ENCODE data around the gene MEF2B. TPM values are rescaled to one million over a fixed set of nuclear protein-coding genes. Genes with fewer than 3 reads are reported as not detected.
A peak's percentile ranks its signal among the peaks of the same experiment; 100 is the strongest.

Gene MEF2B
- total RNA-seq, 1 experiment from 2014 or later: 1.3 TPM

GRCh38 chr19:19140476-19140875, 29.6 kb downstream of the MEF2B start:
- Histone ChIP-seq H3K56ac (ENCODE audit: insufficient read length, low read depth, low read length) (no peak overlapping the region), H3K18ac (ENCODE audit: insufficient read length, low read depth, low read length) (no peak overlapping the region), H4K20me1 (ENCODE audit: control insufficient read depth, insufficient read depth, insufficient read length) (no peaks in the 10 kb centered on the region), H3K9me3 (ENCODE audit: control insufficient read depth, low read depth, low read length) (no peaks in the 10 kb centered on the region), H2BK15ac (ENCODE audit: low read depth, low read length) (no peak overlapping the region), H3K9ac (ENCODE audit: extremely low read depth, insufficient read length, low read length) (no peak overlapping the region), H3K4me2 (ENCODE audit: insufficient read depth, insufficient read length, low read length) (no peak overlapping the region), H2BK12ac (ENCODE audit: insufficient read length, low read depth, low read length) (no peak overlapping the region), H3K27me3 (ENCODE audit: insufficient read depth, low read length) (no peaks in the 10 kb centered on the region; the same call in 1 of the 2 replicates), H4K8ac (replicated peaks; ENCODE audit: insufficient read length, low read depth, low read length) (no peak overlapping the region), H4K91ac (ENCODE audit: insufficient read length, low read depth, low read length) (no peak overlapping the region), H3K27ac (ENCODE audit: insufficient read length, low read depth, low read length) (no peak overlapping the region), H3K4me1 (ENCODE audit: insufficient read depth, low read length) (no peaks in the 10 kb centered on the region), H4K5ac (ENCODE audit: insufficient read length, low read depth, low read length) (no peak overlapping the region), H3K14ac (ENCODE audit: insufficient read depth, low read length) (no peak overlapping the region), H2AK5ac (ENCODE audit: insufficient read length, low read length) (no peak overlapping the region), H2BK5ac (ENCODE audit: insufficient read length, low read length) (no peak overlapping the region), H3K79me2 (ENCODE audit: insufficient read depth, low read length) (no peaks in the 10 kb centered on the region), H3K23ac (ENCODE audit: insufficient read length, low read depth, low read length) (no peak overlapping the region), H2BK20ac (ENCODE audit: low read depth, low read length, poor library complexity, severe bottlenecking) (no peak overlapping the region), H3K79me1 (ENCODE audit: insufficient read depth, low read depth, low read length, poor library complexity, severe bottlenecking) (no peaks in the 10 kb centered on the region), H3K4ac (ENCODE audit: low read depth, low read length) (no peak overlapping the region), H2BK120ac (ENCODE audit: low read depth, low read length, poor library complexity, severe bottlenecking) (no peak overlapping the region), H3K23me2 (ENCODE audit: insufficient read length, low read depth, low read length, poor library complexity, severe bottlenecking) (peaks cover 6% of the 10 kb centered on the region), H3T11ph (ENCODE audit: low read length) (no peak overlapping the region), H2AFZ (ENCODE audit: low read length) (no peak overlapping the region)
- Mint-ChIP-seq H3K4me3 (no peak overlapping the region), H3K36me3 (ENCODE audit: insufficient read depth in 1 of 3, low read depth in 3 of 3) (no peaks in the 10 kb centered on the region; a peak in 1 of 7 replicates), H3K4me1 (peaks cover 9 to 10% of the 10 kb centered on the region in 2 experiments), H3K27ac (no peak overlapping the region), H3K9me3 (no peaks in the 10 kb centered on the region; a peak in 2 of 5 replicates), H3K27me3 (ENCODE audit: low read depth) (peaks cover 46% of the 10 kb centered on the region)
- peak; percentile 22 for DNase-seq
- TF ChIP-seq CTCF (conservative IDR thresholded peaks at IDR 0.05): no peak
- no CpG with 5 or more reads among the region's 5 CpGs for WGBS (ENCODE audit: extremely low coverage, insufficient read length, low lambda C conversion rate)

Data from H9 (cell line).